Stimulated activated naive B cell treated with anti-CD40 and anti-IgM and Interleukin-4, amounts not matched to agents 10 μg/mL and 1 μg/mL and 100 μg/mL, for 72 hours (primary cell): Measurements from ENCODE around the gene MDC1.
A peak's percentile ranks its signal among the peaks of the same experiment; 100 is the strongest.
"Not testable (repeated sequence)": the region's sequence is repeated elsewhere in the genome, so short reads cannot be mapped to it uniquely, and the experiment has no call there.

Experiments used
- ATAC-seq, 2 donors: fragments of 150-1000 bp; cut with Tn5 transposase; replicated peaks; 2 replicates each; pipeline ENCODE4 v1.10.0; 2021; ENCODE audit warnings: moderate library complexity in 1 of 2
- DNase-seq: peaks from one replicate; pipeline ENCODE4 v3.0.0; 2021
- H3K27ac Mint-ChIP-seq: one replicate; pipeline ENCODE4 v1.8.0; 2022; ENCODE audit warnings: mild to moderate bottlenecking, mixed read lengths
- H3K27me3 Mint-ChIP-seq, 2 donors: one replicate each; pipeline ENCODE4 v1.8.0; 2022; ENCODE audit warnings: mixed read lengths in 2 of 2
- H3K36me3 Mint-ChIP-seq, 2 donors: one replicate each; pipeline ENCODE4 v1.8.0; 2022; ENCODE audit warnings: mixed read lengths in 2 of 2, mild to moderate bottlenecking in 1 of 2
- H3K4me1 Mint-ChIP-seq, 2 donors: one replicate each; pipeline ENCODE4 v1.8.0; 2022; ENCODE audit warnings: mixed read lengths in 2 of 2, mild to moderate bottlenecking in 1 of 2
- H3K4me3 Mint-ChIP-seq, 2 donors: one replicate each; pipeline ENCODE4 v1.8.0; 2022; ENCODE audit warnings: mild to moderate bottlenecking in 2 of 2, mixed read lengths in 2 of 2, moderate library complexity in 1 of 2
- H3K9me3 Mint-ChIP-seq, 2 donors: one replicate each; pipeline ENCODE4 v1.8.0; 2022; ENCODE audit warnings: mixed read lengths in 2 of 2, mild to moderate bottlenecking in 1 of 2

The MDC1 gene

GRCh38 chr6:30740540-30740870 lies 23.4 kb upstream of the MDC1 start:
- peaks cover 48 to 71% of the 10 kb centered on the region in 2 donors for H3K4me1 Mint-ChIP-seq
- H3K4me3 Mint-ChIP-seq: no peak overlapping the region
- no peak overlapping the region for H3K27ac Mint-ChIP-seq
- H3K9me3 Mint-ChIP-seq: peaks cover 1 to 8% of the 10 kb centered on the region in 2 donors
- peaks cover 40 to 61% of the 10 kb centered on the region in 2 donors for H3K36me3 Mint-ChIP-seq
- DNase-seq (no peak), ATAC-seq (no peak)
- no peaks in the 10 kb centered on the region for H3K27me3 Mint-ChIP-seq

- Mint-ChIP-seq H3K27ac (no peak overlapping the region), H3K27me3 (no peaks in the 10 kb centered on the region), H3K9me3 (peaks cover 1 to 8% of the 10 kb centered on the region in 2 donors), H3K4me3 (no peak overlapping the region), H3K36me3 (peaks cover 48 to 65% of the 10 kb centered on the region in 2 donors), H3K4me1 (peaks cover 48 to 65% of the 10 kb centered on the region in 2 donors)
- ATAC-seq (no peak), DNase-seq (no peak)
Measured at GRCh38 chr6:30738532-30738931, 21.5 kb upstream of the MDC1 start.

- Mint-ChIP-seq H3K4me1 (peaks cover 41 to 57% of the 10 kb centered on the region in 2 donors), H3K4me3 (peak overlapping the region; percentile 33 to 59), H3K9me3 (peaks cover 1 to 8% of the 10 kb centered on the region in 2 donors), H3K27me3 (no peaks in the 10 kb centered on the region), H3K27ac (peak overlapping the region; percentile 85), H3K36me3 (peaks cover 43 to 64% of the 10 kb centered on the region in 2 donors)
- ATAC-seq (peak; percentile 78 to 79), DNase-seq (peak; percentile 47)
Measured at GRCh38 chr6:30735668-30736314, 18.7 kb upstream of the MDC1 start.

- DNase-seq (no peak), ATAC-seq (no peak)
- no peaks in the 10 kb centered on the region for H3K27me3 Mint-ChIP-seq
- H3K4me1 Mint-ChIP-seq: peaks cover 36 to 54% of the 10 kb centered on the region in 2 donors
- peaks cover 36 to 51% of the 10 kb centered on the region in 2 donors for H3K36me3 Mint-ChIP-seq
- H3K4me3 Mint-ChIP-seq: no peak overlapping the region
- H3K9me3 Mint-ChIP-seq: peaks cover 1 to 8% of the 10 kb centered on the region in 2 donors
- peak overlapping the region; percentile 5 for H3K27ac Mint-ChIP-seq
Measured at GRCh38 chr6:30732237-30732943, 15.3 kb upstream of the MDC1 start.

GRCh38 chr6:30730601-30731435 lies 13.7 kb upstream of the MDC1 start:
- H3K27ac Mint-ChIP-seq: peak overlapping the region; percentile 60
- H3K36me3 Mint-ChIP-seq: peaks cover 25 to 39% of the 10 kb centered on the region in 2 donors

GRCh38 chr6:30727920-30728553 lies 11.0 kb upstream of the MDC1 start:
- Mint-ChIP-seq H3K36me3 (peaks cover 32 to 52% of the 10 kb centered on the region in 2 donors), H3K27ac (peak overlapping the region; percentile 76), H3K4me1 (peaks cover 34 to 51% of the 10 kb centered on the region in 2 donors), H3K9me3 (no peaks in the 10 kb centered on the region), H3K4me3 (no peak overlapping the region), H3K27me3 (no peaks in the 10 kb centered on the region)
- DNase-seq (no peak), ATAC-seq (no peak)

More at GRCh38 chr6:30730601-30731435, 13.7 kb upstream of the MDC1 start:
- H3K27me3 Mint-ChIP-seq: no peaks in the 10 kb centered on the region
- DNase-seq: peak; percentile 72
- H3K9me3 Mint-ChIP-seq: no peaks in the 10 kb centered on the region
- peak; percentile 81 to 84 for ATAC-seq
- H3K4me3 Mint-ChIP-seq: peak overlapping the region; percentile 35 to 65
- H3K4me1 Mint-ChIP-seq: peaks cover 26 to 40% of the 10 kb centered on the region in 2 donors

GRCh38 chr6:30726506-30727413 lies 9.7 kb upstream of the MDC1 start:
- Mint-ChIP-seq H3K27ac (no peak overlapping the region), H3K4me1 (peaks cover 37 to 60% of the 10 kb centered on the region in 2 donors), H3K27me3 (no peaks in the 10 kb centered on the region), H3K4me3 (no peak overlapping the region), H3K36me3 (peaks cover 41 to 57% of the 10 kb centered on the region in 2 donors), H3K9me3 (no peaks in the 10 kb centered on the region)
- ATAC-seq (no peak), DNase-seq (no peak)

GRCh38 chr6:30725713-30726505 lies 8.8 kb upstream of the MDC1 start:
- peak overlapping the region in 1 of 2 donors; percentile 29 for H3K4me3 Mint-ChIP-seq
- ATAC-seq (no peak), DNase-seq (no peak)
- peaks cover 44 to 64% of the 10 kb centered on the region in 2 donors for H3K36me3 Mint-ChIP-seq
- no peaks in the 10 kb centered on the region for H3K9me3 Mint-ChIP-seq
- H3K27me3 Mint-ChIP-seq: no peaks in the 10 kb centered on the region
- peak overlapping the region; percentile 51 for H3K27ac Mint-ChIP-seq
- peaks cover 38 to 58% of the 10 kb centered on the region in 2 donors for H3K4me1 Mint-ChIP-seq

- H3K4me3 Mint-ChIP-seq: peak overlapping the region in 1 of 2 donors; percentile 33
- peaks cover 44 to 64% of the 10 kb centered on the region in 2 donors for H3K36me3 Mint-ChIP-seq
- H3K27ac Mint-ChIP-seq: peak overlapping the region; percentile 82
- no peaks in the 10 kb centered on the region for H3K9me3 Mint-ChIP-seq
- DNase-seq: no peak
- H3K4me1 Mint-ChIP-seq: peaks cover 30 to 50% of the 10 kb centered on the region in 2 donors
- H3K27me3 Mint-ChIP-seq: no peaks in the 10 kb centered on the region
- ATAC-seq: no peak
Measured at GRCh38 chr6:30724906-30725667, 8.0 kb upstream of the MDC1 start.

GRCh38 chr6:30723843-30724741 lies 7.0 kb upstream of the MDC1 start:
- not testable (repeated sequence) for DNase-seq, ATAC-seq, H3K27me3 Mint-ChIP-seq, H3K9me3 Mint-ChIP-seq
- Mint-ChIP-seq H3K4me1 (peaks cover 29 to 55% of the 10 kb centered on the region in 2 donors), H3K4me3 (peak overlapping the region; percentile 59 to 95), H3K36me3 (peaks cover 42 to 63% of the 10 kb centered on the region in 2 donors), H3K27ac (peak overlapping the region; percentile 93)

GRCh38 chr6:30723159-30723842 lies 6.2 kb upstream of the MDC1 start:
- H3K27me3 Mint-ChIP-seq, H3K9me3 Mint-ChIP-seq, ATAC-seq, DNase-seq: not testable (repeated sequence)
- H3K4me1 Mint-ChIP-seq: peaks cover 29 to 55% of the 10 kb centered on the region in 2 donors
- H3K4me3 Mint-ChIP-seq: peak overlapping the region; percentile 86 to 95
- peaks cover 42 to 58% of the 10 kb centered on the region in 2 donors for H3K36me3 Mint-ChIP-seq
- peak overlapping the region; percentile 93 for H3K27ac Mint-ChIP-seq
